ENCODE data around the gene ARL6IP5. TPM values are rescaled to one million over a fixed set of nuclear protein-coding genes. Genes with fewer than 3 reads are reported as not detected.

Gene ARL6IP5
- total and polyA plus RNA-seq, 9 of the 15 experiments (the other 6 are each of a cell fraction or from before 2014, with no cell fraction given) = 10.3 to 54.0 (median 12.7) TPM

DNA sequence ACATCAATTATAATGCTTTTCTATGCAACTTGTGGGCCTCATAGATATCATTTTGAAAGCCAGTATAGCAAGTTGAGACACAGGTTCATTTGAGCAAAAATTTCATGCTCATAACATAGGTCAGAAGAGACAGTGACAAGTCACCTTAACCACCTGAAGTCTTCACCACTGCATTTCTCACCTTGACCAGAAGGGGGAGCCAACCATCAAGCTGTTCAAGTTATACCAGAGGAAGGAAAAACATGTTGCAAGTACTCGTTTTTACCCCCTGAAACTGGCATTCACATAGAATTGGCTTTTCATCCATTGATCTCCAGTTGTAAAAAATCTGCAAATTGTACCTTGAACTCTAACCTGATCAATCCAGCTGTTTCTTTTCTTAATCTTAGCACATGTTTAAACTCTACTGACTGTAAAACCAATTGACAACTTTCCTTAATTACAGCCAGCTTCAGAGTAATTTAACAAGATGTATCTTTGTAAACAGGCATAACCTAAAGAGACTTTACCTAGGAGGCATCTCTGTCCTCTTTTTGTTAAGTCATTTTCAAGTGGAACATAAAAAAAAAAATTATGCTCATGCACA is 36.2 kb downstream of the ARL6IP5 start (continued):
- TF ChIP-seq, protein P1, sequence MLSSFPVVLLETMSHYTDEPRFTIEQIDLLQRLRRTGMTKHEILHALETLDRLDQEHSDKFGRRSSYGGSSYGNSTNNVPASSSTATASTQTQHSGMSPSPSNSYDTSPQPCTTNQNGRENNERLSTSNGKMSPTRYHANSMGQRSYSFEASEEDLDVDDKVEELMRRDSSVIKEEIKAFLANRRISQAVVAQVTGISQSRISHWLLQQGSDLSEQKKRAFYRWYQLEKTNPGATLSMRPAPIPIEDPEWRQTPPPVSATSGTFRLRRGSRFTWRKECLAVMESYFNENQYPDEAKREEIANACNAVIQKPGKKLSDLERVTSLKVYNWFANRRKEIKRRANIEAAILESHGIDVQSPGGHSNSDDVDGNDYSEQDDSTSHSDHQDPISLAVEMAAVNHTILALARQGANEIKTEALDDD (IDR thresholded peaks at IDR 0.05) = 0 out of 2 replicates have a peak, but pooled peaks have one; percentile 22
- TF ChIP-seq, protein P2, sequence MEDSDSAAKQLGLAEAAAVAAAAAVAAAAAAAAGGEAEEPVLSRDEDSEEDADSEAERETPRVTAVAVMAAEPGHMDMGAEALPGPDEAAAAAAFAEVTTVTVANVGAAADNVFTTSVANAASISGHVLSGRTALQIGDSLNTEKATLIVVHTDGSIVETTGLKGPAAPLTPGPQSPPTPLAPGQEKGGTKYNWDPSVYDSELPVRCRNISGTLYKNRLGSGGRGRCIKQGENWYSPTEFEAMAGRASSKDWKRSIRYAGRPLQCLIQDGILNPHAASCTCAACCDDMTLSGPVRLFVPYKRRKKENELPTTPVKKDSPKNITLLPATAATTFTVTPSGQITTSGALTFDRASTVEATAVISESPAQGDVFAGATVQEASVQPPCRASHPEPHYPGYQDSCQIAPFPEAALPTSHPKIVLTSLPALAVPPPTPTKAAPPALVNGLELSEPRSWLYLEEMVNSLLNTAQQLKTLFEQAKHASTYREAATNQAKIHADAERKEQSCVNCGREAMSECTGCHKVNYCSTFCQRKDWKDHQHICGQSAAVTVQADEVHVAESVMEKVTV (CRISPR knock-in tag; IDR thresholded peaks at IDR 0.05) = peak; percentile 68
- TF ChIP-seq SMC3 (conservative IDR thresholded peaks at IDR 0.05; ENCODE audit: insufficient read depth, low read depth, low read length) = 0 out of 2 replicates have a peak, but pooled peaks have one; percentile 46

DNA sequence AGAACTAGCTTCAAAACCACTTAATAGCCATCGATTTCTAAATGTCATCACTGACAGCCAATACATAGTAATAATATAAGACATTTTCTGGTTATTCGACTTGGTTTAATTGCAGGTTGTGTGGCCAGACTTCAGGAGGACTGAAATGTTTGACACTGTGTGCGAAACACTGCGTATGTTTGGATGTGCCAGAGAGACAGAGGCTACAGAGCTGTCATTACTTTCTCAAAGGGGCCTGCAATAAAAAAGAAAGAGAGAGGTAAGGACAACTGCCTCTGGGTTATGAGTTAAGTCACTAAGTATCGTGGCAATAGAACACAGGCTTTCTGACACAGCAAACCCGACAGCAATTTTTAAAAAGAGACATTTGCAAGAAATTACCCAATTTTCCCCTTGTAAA is 36.8 kb downstream of the ARL6IP5 start:
- Histone ChIP-seq H3K4me2 (ENCODE audit: insufficient read depth, low read length) (no peak overlapping the region), H4K20me1 (replicated peaks; ENCODE audit: control insufficient read depth, insufficient read depth, low read length) (no peaks in the 10 kb centered on the region), H3K4me3 (no peak overlapping the region), H3K9ac (ENCODE audit: insufficient read depth in 1 of 2, low read depth in 2 of 2, low read length in 2 of 2) (no peak overlapping the region), H3K9me1 (ENCODE audit: control insufficient read depth, insufficient read depth, low read length) (no peaks in the 10 kb centered on the region), H3K27me3 (ENCODE audit: control insufficient read depth in 2 of 2, insufficient read depth in 2 of 2, low read length in 2 of 2) (no peaks in the 10 kb centered on the region; a peak in 1 of 5 replicates), H3K9me3 (replicated peaks; ENCODE audit: control insufficient read depth, insufficient read depth, low read depth, low read length) (no peaks in the 10 kb centered on the region), H3K36me3 (ENCODE audit: control insufficient read depth, insufficient read depth, low read length) (no peaks in the 10 kb centered on the region), H2AFZ (ENCODE audit: low read depth, low read length) (no peak overlapping the region), H3K4me1 (replicated peaks in 1 of 2; ENCODE audit: control insufficient read depth in 2 of 2, insufficient read depth in 2 of 2, low read length in 2 of 2) (no peaks in the 10 kb centered on the region; a peak in 1 of 5 replicates), H3K79me2 (ENCODE audit: control insufficient read depth, insufficient read depth, low read length) (no peaks in the 10 kb centered on the region), H3K27ac (ENCODE audit: extremely low read depth, low read depth, low read length) (no peak overlapping the region)
- FAIRE-seq (no peak), DNase-seq (ENCODE audit: extremely low read depth in 1 of 4, low spot score in 3 of 4) (no peak), ATAC-seq (no peak)
- no TSS peak for BruUV-seq (replicated peaks)
- ChIA-PET CTCF (ENCODE audit: low intra/inter-chr PET ratio) (interaction anchor here (0.6 kb wide), 1 partner anchor 116 kb away, joined by 4 read pairs; no protein-coding TSS in a partner anchor), POLR2A (no interaction called here)
- intact Hi-C loops (cut with micrococcal nuclease) (loop anchor here (1.0 to 2.0 kb wide), 2 partner anchors 40 to 185 kb away; no protein-coding TSS in a partner anchor), in situ Hi-C loops (cut with MboI) (no loop called here)
- 39% methylated on average over 6 of the region's 6 CpGs for WGBS (ENCODE audit: insufficient coverage, low coverage, missing lambda C conversion rate)
- no peak for TF ChIP-seq DPF2 (IDR thresholded peaks at IDR 0.05)
- no peak for TF ChIP-seq POLR3A (IDR thresholded peaks at IDR 0.05; ENCODE audit: borderline replicate concordance, extremely low read depth, insufficient read depth, insufficient read length)
- TF ChIP-seq FOSL1 (tag; conservative IDR thresholded peaks at IDR 0.05) = no peak
- TF ChIP-seq ZNF212 (CRISPR knock-in tag; IDR thresholded peaks at IDR 0.05) = no peak
- TF ChIP-seq, protein P3, sequence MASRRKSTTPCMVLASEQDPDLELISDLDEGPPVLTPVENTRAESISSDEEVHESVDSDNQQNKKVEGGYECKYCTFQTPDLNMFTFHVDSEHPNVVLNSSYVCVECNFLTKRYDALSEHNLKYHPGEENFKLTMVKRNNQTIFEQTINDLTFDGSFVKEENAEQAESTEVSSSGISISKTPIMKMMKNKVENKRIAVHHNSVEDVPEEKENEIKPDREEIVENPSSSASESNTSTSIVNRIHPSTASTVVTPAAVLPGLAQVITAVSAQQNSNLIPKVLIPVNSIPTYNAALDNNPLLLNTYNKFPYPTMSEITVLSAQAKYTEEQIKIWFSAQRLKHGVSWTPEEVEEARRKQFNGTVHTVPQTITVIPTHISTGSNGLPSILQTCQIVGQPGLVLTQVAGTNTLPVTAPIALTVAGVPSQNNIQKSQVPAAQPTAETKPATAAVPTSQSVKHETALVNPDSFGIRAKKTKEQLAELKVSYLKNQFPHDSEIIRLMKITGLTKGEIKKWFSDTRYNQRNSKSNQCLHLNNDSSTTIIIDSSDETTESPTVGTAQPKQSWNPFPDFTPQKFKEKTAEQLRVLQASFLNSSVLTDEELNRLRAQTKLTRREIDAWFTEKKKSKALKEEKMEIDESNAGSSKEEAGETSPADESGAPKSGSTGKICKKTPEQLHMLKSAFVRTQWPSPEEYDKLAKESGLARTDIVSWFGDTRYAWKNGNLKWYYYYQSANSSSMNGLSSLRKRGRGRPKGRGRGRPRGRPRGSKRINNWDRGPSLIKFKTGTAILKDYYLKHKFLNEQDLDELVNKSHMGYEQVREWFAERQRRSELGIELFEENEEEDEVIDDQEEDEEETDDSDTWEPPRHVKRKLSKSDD (conservative IDR thresholded peaks at IDR 0.05; ENCODE audit: low read length) = no peak
- TF ChIP-seq, protein P4, sequence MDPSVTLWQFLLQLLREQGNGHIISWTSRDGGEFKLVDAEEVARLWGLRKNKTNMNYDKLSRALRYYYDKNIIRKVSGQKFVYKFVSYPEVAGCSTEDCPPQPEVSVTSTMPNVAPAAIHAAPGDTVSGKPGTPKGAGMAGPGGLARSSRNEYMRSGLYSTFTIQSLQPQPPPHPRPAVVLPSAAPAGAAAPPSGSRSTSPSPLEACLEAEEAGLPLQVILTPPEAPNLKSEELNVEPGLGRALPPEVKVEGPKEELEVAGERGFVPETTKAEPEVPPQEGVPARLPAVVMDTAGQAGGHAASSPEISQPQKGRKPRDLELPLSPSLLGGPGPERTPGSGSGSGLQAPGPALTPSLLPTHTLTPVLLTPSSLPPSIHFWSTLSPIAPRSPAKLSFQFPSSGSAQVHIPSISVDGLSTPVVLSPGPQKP (CRISPR knock-in tag; IDR thresholded peaks at IDR 0.05) = no peak
- no peak for TF ChIP-seq SETDB1 (IDR thresholded peaks at IDR 0.05; ENCODE audit: low read length)
- no peak for TF ChIP-seq PPARD (CRISPR knock-in tag; IDR thresholded peaks at IDR 0.05)
- TF ChIP-seq, protein P5, sequence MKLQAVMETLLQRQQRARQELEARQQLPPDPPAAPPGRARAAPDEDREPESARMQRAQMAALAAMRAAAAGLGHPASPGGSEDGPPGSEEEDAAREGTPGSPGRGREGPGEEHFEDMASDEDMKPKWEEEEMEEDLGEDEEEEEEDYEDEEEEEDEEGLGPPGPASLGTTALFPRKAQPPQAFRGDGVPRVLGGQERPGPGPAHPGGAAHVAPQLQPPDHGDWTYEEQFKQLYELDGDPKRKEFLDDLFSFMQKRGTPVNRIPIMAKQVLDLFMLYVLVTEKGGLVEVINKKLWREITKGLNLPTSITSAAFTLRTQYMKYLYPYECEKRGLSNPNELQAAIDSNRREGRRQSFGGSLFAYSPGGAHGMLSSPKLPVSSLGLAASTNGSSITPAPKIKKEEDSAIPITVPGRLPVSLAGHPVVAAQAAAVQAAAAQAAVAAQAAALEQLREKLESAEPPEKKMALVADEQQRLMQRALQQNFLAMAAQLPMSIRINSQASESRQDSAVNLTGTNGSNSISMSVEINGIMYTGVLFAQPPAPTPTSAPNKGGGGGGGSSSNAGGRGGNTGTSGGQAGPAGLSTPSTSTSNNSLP (IDR thresholded peaks at IDR 0.05; ENCODE audit: borderline replicate concordance, low read depth, low read length) = no peak

Data from K562 (cell line).